Neuron (in vitro differentiated cells): Measurements from ENCODE around the gene RHAG.
"Not testable (repeated sequence)": the region's sequence is repeated elsewhere in the genome, so short reads cannot be mapped to it uniquely, and the experiment has no call there.

Source experiments
- H2AFZ ChIP-seq: one replicate; pipeline ENCODE4 v1.6.1; 2013; ENCODE audit warnings: low read depth, mild to moderate bottlenecking, inconsistent platforms, low read length, moderate library complexity
- H3K27me3 ChIP-seq: one replicate; pipeline ENCODE4 v1.6.1; 2013; ENCODE audit warnings: low read length; ENCODE audit not compliant: insufficient read depth
- H3K36me3 ChIP-seq: one replicate; pipeline ENCODE4 v1.6.1; 2013; ENCODE audit warnings: low read length; ENCODE audit not compliant: insufficient read depth
- H3K4me1 ChIP-seq: one replicate; pipeline ENCODE4 v1.6.1; 2013; ENCODE audit warnings: low read length; ENCODE audit not compliant: insufficient read depth
- H3K4me3 ChIP-seq: 2 replicates; pipeline ENCODE4 v1.5.1; 2013; ENCODE audit warnings: mild to moderate bottlenecking, low read length, moderate library complexity
- H3K9me3 ChIP-seq: one replicate; pipeline ENCODE4 v1.6.1; 2013; ENCODE audit warnings: low read length

Gene RHAG

DNA sequence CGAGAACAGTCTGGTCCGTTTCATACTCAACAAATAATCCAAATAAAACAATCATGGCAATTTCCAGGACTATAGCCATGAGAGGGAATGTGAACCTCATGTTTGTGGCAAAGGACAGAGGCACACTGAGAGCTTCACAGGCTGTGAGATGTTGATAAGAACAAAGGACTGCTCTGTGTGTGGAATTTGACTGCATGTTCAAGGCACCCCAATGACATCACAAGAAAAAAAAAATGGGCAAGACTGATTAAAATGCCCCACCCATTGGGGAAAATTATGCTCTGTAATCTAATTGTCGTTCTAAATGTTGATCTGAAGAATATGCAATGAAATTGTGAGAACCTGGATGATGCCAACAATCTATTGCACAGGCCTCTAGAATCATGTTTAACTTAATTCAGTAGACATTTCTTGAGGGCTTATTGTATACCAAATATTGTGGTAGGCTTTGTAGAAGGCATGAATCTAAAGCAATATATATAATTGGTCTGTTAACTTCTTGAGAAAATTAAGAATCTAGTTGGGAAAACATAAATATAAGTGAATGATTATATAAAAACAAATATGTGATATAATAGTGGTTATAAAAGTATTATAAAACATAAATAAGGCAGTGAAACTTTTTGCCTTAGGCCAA is at the start of gene RHAG:
RHAG (minus strand) TSS at position 127 of the 637 bp plus-strand sequence; CDS start at position 100, 27 bp downstream.
- Histone ChIP-seq H3K27me3 (no peaks in the 10 kb centered on the region), H3K4me3 (no peak within 1 kb of the TSS), H3K9me3 (no peaks in the 10 kb centered on the region), H2AFZ (no peak within 1 kb of the TSS), H3K36me3 (no peaks in the 10 kb centered on the region), H3K4me1 (no peaks in the 10 kb centered on the region)

DNA sequence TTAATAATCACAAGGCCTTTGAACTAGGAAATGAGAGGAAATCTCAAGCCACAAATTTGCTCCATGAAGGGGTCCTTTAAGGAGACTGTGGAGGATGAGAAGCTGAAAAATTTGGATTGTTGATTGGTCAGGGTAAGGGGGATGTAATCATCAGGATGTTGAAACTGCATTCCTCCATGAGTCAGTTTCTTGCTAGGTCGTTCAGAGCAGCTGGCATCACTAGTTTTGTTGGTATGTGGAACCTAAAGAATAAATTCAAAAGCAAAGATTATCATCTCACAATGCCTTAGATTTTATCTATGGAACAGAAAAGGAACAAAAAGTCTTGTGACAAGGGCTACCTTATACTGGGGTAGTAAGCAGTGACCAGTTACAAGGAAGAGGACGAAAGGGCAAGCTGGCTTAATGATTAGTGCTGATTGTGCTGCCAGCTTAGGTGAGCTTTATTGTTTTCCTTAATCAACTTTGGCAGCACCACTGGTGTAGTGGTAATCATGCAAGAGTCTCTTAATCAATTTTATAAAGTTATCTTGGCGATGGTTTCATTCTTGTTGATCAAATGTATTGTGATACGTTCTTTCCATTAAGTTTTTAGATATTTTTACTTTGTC is 40.1 kb upstream of the RHAG start:
- Histone ChIP-seq H3K36me3 (no peaks in the 10 kb centered on the region), H3K27me3 (no peaks in the 10 kb centered on the region), H3K4me3 (no peak overlapping the region), H2AFZ (no peak overlapping the region), H3K4me1 (no peaks in the 10 kb centered on the region), H3K9me3 (no peaks in the 10 kb centered on the region)

DNA sequence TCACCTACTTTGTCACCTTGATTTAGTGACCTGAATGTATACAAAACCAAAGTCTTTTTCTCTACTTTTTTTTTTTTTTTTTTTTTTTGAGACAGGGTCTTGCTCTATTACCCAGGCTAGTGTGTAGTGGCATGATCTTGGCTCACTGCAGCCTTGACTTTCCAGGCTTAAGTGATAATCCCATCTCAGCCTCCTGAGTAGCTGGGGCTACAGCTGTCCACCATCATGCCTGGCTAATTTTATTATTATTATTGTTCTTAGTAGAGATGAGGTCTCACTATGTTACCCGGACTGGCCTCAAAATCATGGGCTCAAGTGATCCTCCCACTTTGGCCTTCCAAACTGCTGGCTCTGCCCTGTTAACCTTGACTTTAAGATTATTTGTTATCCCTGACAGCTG is 39.2 kb upstream of the RHAG start:
- Histone ChIP-seq H3K9me3 (no peaks in the 10 kb centered on the region), H3K4me3 (no peak overlapping the region), H2AFZ (no peak overlapping the region), H3K27me3 (no peaks in the 10 kb centered on the region), H3K4me1 (no peaks in the 10 kb centered on the region), H3K36me3 (no peaks in the 10 kb centered on the region)

DNA sequence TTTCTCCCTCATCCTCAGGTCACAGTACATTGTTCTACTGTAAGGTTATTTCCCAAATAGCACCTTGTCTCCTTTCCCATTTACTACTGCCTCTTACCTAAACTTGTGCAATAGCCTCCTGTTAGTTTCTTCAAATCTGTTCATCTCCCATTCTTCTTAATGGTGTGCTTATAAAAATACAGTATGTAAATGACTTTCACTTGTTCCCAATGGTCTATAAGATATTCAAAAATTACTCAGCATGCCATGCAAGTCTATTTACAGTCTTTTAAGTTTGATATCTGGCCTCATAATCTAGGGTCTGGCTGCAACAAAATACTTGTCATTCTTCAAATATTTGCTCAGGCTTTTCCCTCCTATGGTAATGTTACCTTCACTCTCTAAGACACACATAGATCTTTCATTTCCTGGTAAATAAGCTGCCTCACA is 31.5 kb upstream of the RHAG start:
- no peaks in the 10 kb centered on the region for H3K36me3 ChIP-seq
- H3K27me3 ChIP-seq: no peaks in the 10 kb centered on the region
- no peak overlapping the region for H2AFZ ChIP-seq
- no peak overlapping the region for H3K4me3 ChIP-seq
- no peaks in the 10 kb centered on the region for H3K4me1 ChIP-seq
- no peaks in the 10 kb centered on the region for H3K9me3 ChIP-seq

DNA sequence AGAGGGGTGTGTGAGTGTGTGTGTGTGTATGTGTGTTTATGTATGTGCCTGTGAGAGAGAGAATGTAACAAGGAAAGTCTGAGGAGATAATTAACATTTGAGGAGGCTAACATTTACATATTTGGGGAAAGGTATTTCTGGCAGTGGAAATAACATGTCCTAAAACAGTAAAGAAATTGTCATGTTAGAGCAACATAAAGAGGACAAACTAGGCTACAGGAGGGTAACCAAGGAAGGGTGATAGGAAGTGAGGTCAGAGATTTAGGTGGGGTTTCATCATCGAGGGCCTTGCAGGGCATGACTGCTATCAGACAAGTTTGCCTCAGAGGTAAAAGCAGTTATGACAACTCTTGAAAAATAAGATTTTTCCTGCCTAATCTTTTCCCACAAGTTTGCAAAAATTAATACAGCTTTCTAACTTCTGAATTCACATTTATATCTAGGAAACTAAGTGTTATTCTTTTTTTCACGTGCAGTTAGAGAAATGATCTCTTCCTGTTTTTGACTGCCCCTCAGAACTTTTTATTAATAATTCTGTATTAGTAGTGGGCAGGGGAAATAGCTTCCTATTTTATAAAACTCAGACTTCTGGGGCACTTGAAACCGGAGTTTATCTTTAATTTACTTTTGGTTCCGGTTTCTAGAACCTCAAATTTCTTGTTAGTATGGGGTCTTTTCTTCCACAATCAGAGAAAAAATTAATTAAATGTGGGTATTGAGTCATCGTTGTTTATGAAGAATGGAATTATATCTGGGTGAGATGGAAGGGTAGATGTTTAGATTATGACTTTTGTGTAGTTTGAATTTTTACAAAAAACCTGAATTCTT is 30.5 kb upstream of the RHAG start:
- Histone ChIP-seq H3K4me1 (no peaks in the 10 kb centered on the region), H3K27me3 (no peaks in the 10 kb centered on the region), H2AFZ (no peak overlapping the region), H3K4me3 (no peak overlapping the region), H3K36me3 (no peaks in the 10 kb centered on the region), H3K9me3 (no peaks in the 10 kb centered on the region)

DNA sequence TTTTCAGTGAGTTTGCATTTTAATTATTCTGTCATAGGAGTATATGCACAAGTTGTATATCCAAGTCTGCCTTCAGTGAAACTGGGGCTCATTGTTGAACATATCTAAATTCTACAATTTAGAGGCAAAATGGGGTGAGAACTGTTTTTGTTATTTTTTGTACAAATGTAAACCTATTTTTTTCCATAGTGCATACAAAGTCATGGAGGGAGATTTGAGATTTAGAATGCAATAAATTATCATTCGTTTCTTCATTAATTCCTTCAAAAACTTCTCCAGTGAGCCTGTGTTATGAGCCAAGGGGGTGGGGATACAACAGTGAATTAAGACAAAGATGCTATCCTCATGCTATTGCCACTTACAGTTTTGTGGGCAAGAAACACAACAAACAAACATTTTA is 29.8 kb upstream of the RHAG start:
- no peaks in the 10 kb centered on the region for H3K36me3 ChIP-seq
- no peaks in the 10 kb centered on the region for H3K4me1 ChIP-seq

DNA sequence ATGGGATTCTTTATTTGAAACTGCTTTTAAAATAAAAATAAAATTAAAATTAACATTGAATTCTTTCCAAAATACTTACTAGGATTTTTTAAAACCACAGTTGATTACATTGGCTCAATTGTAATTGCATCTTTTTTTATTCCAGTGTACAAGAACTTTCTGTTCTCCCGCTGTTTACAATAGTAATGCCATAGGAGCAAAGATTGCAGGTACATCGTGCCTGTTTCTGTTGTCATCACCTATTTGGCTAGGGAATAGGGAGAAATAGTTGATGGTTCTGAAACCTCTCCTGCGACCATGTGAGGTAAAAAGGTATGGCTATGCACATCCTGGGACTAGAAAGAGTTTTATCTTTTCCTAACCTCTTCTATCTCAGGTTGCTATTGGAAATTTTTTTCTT is 28.2 kb upstream of the RHAG start:
- no peak overlapping the region for H2AFZ ChIP-seq
- H3K9me3 ChIP-seq: no peaks in the 10 kb centered on the region
- no peaks in the 10 kb centered on the region for H3K4me1 ChIP-seq
- no peak overlapping the region for H3K4me3 ChIP-seq
- no peaks in the 10 kb centered on the region for H3K27me3 ChIP-seq
- no peaks in the 10 kb centered on the region for H3K36me3 ChIP-seq

More for the DNA sequence above, 29.8 kb upstream of the RHAG start:
- Histone ChIP-seq H2AFZ (no peak overlapping the region), H3K4me3 (no peak overlapping the region), H3K27me3 (no peaks in the 10 kb centered on the region), H3K9me3 (no peaks in the 10 kb centered on the region)

DNA sequence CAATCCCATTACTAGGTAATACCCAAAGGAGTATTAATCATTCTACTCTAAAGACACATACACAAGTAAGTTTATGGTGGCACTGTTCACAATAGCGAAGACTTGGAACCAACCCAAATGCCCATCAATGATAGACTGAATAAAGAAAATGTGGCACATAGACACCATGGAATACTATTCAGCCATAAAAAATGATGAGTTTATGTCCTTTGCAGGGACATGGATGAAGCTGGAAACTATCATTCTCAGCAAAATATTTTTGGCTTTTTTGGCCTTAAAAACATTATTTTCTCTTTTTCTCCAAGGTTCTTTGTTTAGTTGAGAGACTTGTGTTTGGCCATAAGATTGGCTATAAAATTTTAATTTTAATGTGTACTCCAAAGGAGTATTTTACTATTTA is 27.4 kb upstream of the RHAG start:
- H3K27me3 ChIP-seq, H3K9me3 ChIP-seq, H3K4me3 ChIP-seq, H2AFZ ChIP-seq, H3K36me3 ChIP-seq, H3K4me1 ChIP-seq: not testable (repeated sequence)

DNA sequence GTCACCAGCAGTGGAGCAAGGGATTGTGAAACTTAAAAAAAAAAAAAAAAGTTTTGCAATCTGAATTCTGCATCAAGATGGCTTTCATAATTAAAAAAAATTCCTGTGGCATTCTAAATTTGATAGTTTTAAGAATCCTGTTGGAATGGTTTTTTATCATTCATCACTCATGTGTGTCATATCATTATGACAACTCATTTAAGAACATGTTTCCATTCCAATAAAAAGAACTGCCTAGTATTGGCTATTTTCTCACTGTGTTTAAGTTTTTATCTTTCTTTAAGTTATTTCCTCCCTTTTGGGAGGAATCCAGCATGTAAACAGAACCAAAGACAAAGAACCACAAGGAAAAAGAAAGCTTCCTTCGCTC is 26.2 kb upstream of the RHAG start:
- Histone ChIP-seq H3K4me1 (no peaks in the 10 kb centered on the region), H3K9me3 (no peaks in the 10 kb centered on the region), H2AFZ (no peak overlapping the region), H3K4me3 (no peak overlapping the region), H3K27me3 (no peaks in the 10 kb centered on the region), H3K36me3 (no peaks in the 10 kb centered on the region)

DNA sequence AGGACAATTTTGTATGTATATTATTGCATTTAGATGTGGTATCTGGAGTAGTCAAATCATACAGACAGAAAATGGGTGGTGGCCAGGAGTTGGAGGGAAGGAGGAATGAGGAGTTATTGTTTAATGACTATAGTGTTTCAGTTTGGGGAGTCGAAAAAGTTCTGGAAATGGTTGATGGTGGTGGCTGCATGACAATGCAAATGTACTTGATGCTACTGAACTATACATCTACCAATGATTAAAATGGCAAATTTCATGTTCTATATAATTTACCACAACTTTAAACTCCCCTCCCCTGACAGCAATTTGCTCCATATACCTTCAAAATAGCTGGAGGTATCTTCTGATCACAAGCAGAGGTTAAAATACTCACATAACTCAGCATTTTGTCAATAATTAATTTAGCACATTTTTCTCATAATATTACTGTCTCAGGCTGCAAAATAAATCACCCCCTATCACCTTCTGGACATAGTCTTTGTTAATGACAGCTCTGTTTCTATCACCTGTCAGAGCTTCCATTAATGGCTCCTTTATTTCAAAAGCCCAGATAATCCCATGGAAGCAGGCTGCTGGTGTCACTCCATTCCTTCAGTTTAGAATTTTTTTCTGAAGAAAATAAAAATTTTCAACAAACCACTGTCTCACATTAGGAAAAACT is 25.7 kb upstream of the RHAG start:
- H3K36me3 ChIP-seq: no peaks in the 10 kb centered on the region
- H3K4me1 ChIP-seq: no peaks in the 10 kb centered on the region
- no peaks in the 10 kb centered on the region for H3K9me3 ChIP-seq

DNA sequence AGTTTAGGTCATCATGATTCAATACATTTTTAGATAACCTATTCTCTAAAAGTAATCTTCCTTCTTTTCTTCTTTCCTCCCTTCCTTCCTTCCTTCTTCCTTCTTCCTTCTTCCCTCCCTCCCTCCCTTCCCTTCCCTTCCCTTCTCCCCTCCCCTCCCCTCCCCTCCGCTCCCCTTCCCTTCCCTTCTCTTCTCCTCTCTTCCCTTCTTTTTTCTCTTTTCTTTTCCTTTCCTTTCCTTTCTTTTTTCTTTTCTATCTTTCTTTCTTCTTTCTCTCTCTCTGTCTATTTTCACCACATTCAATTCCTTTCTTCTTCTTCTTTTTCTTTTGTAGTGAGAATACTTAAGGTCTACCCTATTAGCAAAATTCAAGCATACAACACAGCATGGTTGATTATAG is 17.3 kb upstream of the RHAG start:
- Histone ChIP-seq H3K27me3 (no peaks in the 10 kb centered on the region), H3K4me3 (no peak overlapping the region), H3K36me3 (no peaks in the 10 kb centered on the region), H2AFZ (no peak overlapping the region), H3K9me3 (no peaks in the 10 kb centered on the region), H3K4me1 (no peaks in the 10 kb centered on the region)

More for the DNA sequence above, 25.7 kb upstream of the RHAG start:
- H3K4me3 ChIP-seq: no peak overlapping the region
- no peak overlapping the region for H2AFZ ChIP-seq
- no peaks in the 10 kb centered on the region for H3K27me3 ChIP-seq

DNA sequence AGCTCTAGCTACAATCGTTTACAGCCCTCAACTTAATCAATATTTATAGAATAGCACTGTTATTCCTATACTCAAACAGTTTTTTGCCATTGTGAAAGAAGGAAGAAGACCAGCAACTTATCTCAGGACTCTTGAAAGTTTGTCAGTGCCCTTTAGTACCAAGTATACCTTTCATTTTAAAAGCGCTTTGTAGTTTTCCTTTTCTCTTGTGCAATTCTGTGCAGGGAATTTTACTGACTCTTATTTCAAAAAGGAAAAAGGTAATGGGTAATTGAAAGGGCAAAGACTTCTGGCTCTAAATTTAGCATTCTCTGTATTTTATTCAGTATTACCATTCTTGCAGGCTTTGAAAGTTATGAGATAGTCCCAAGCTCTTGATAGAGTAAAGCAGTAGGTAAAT is 16.8 kb upstream of the RHAG start:
- Histone ChIP-seq H3K4me1 (no peaks in the 10 kb centered on the region), H2AFZ (no peak overlapping the region), H3K36me3 (no peaks in the 10 kb centered on the region), H3K4me3 (no peak overlapping the region), H3K27me3 (no peaks in the 10 kb centered on the region), H3K9me3 (no peaks in the 10 kb centered on the region)

DNA sequence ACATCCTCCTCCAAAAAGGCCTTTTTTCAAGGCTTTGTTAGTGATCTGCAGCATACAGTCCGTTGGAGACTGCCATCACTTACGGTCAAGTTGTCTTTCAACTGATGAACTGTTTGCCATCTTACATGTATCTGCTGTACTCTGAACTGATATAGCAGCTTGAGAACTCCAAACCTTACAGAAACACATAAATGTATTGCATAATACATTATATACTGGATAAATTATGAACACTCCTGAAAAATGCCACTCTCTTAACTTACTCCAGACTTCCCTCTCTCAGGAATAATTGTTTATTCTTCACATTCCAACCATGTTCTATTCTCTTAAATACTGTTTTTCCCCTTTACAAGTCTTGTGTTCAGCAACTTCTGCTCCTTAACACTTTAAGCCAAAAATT is 14.6 kb upstream of the RHAG start:
- no peaks in the 10 kb centered on the region for H3K27me3 ChIP-seq
- no peaks in the 10 kb centered on the region for H3K36me3 ChIP-seq
- no peaks in the 10 kb centered on the region for H3K4me1 ChIP-seq
- H3K9me3 ChIP-seq: no peaks in the 10 kb centered on the region
- H3K4me3 ChIP-seq: no peak overlapping the region
- no peak overlapping the region for H2AFZ ChIP-seq
